Measurements from ENCODE around the gene KIF16B.
"Not testable (repeated sequence)": the region's sequence is repeated elsewhere in the genome, so short reads cannot be mapped to it uniquely, and the experiment has no call there.

The KIF16B gene

DNA sequence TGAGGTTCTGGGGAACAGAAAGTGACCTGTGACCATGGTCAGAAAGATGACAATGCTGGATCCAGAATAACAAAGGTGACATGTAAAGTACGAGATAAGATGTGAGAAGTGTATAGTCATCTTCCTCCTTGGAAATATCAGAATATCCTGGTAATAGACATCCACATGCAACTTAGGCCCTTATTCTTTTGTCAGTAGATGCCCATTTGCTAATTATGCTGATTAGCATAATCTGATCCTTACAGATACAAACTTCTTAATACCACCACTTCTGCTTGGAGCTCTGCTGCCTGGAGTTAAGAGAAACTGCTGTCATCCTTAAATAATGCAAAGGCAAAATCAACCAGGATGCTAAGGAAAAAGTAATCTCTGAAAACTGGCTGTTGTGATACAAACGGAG, 91.3 kb downstream of the KIF16B start:
- DNase-seq (ENCODE audit: low read depth in 2 of 2) = no peak

DNA sequence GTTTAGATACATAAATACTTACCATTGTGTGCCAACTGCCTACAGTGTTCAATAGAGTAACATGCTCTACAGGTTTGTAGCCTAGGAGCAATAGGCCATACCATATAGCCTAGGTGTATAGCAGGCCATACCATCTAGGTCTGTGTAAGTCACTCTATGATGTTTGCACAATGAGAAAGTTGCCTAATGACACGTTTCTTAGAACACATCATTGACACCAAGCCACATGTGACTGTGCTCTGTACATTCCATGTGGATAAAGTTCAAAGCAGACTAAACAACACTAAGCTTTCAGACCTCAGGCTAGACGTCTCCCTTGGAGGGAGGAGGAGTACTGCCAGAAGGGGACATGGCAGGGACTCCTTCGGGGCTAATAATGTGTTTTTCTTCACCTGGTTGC, 93.6 kb downstream of the KIF16B start:
- DNase-seq (ENCODE audit: low read depth in 2 of 2) = no peak

DNA sequence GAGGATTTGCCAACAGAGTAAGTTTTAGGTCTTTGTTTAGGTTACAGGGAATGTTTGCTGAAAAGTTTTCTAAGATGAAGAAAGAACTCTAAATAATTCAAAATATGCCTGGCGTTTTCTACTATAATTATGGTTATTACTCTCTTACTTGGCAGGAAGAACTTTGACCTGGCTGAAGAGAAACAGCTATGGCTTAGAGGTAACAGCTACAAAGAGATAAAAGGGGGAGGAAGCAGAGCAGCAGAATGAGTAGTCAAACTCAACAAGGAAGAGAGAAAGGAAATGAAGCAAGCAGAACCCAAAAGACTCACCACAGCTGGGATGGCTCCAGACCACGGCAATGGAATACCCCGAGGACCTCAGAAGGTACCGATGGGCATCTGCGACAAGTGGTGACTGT, 95.6 kb downstream of the KIF16B start:
- no peak for DNase-seq (ENCODE audit: low read depth in 2 of 2)

DNA sequence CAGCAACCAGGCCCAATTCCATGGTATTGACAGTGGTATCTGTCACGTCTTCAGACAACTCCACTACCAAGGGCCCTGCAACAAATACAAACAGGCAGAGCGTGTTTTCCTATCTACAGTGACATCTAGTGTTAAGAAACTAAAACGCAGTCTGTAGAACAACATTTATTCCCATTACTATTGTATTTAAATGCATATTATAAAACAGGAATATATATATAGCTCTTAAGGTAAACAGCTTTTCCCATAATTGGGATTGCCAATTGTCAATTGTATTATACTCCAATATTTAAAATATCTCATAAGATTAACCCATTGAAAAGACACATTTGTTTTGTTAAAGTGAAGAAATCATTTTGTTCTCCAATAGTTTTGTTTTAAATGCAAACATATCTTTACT, 97.2 kb downstream of the KIF16B start:
- DNase-seq (ENCODE audit: low read depth in 2 of 2) = no peak

DNA sequence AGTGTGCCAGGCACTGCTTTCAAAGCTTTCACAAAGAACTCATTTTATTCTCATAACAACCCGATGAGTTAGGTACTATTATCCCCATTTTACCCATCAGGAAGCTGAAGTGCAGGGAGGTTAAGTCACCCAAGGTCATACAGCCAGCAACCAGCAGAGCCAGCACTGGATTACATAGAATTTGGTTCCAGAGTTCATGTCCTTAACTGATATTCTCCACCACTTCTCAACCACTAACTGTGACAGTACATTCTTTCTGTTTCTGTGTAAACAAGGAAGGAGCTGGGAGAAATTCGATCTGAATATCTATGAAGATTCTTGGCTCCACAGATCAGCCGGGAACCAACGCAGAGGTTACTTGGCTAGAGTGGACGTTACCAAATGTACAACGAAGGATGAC, 98.0 kb downstream of the KIF16B start:
- DNase-seq (ENCODE audit: low read depth in 2 of 2) = no peak

DNA sequence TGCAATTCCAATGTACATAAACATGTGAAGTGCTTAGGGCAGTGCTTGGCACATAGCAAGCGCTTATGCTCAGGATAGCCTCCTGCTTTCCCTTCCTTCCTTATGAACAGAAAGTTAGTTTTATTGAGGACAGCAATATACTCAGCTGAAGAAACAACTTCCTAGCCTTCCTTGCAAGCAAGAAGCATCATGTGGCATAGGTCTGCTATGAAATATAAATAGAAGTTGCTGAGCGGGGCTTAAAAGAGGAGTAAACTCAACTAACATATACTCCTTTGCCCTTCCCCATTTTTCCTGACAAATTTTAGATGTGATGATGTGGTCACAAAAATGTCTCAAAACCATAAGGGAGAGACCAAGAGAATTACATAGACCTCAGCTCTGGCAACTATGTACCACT, 98.9 kb downstream of the KIF16B start:
- no peak for DNase-seq (ENCODE audit: low read depth in 2 of 2)

DNA sequence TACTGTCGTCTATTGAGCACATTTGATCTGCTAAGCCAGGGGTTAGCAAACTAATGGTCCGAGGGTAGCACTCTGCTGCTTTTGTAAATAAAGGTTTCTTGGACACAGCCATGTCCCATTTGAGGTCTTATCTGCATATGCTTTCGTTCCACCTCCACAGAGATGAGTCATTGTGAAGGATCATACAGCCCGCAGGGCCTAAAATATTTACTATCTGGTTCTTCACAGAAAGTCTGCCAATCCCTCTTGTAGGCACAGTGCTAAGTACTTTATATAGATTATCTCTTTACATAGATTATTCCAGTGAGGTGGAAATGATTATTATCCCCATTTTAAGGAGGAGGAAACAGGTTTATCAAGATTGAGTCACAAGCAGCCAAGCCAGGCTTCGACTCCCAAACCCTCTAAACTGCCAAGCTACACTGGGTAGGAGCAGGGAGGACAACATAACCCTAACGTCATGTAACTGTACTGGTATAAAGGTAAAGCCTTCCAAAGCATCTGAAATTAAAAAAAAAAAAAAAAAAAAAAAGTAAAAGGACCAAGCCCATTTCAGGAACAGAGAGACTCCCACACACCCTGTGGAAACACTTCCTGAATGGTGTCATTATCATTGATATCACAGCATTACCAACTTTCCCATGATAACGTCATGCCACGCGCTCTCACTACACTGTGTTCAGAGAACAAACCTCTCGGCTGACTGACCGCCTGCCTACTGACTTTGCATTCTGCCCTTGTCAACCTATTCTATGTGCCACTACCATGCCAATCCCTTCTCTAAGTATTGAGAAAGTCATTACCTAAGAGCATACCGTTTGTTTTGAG, 101.0 kb downstream of the KIF16B start:
- DNase-seq (ENCODE audit: low read depth in 2 of 2) = no peak

DNA sequence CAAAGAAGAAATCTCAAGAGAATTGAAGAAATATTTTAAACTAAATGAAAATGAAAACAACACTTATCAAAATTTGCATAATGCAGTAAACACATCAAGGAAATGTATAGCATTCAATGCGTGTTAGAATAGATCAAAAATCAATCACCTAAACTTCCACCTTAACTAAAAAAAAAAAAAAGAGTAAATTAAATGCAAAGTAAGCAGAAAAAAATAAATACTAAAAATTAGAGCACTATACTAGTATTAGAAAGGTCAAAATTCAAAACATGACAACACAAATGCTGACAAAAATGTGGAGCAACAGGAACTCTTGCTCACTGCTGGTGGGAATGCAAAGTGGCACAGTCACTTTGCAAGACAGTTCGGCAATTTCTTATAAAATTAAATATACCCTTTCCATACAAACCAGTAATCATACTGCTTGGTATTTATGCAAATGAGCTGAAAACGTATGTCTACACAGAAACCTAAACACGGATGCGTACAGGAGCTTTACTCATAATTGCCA, 103.8 kb downstream of the KIF16B start:
- no peak for DNase-seq (ENCODE audit: low read depth in 2 of 2)

DNA sequence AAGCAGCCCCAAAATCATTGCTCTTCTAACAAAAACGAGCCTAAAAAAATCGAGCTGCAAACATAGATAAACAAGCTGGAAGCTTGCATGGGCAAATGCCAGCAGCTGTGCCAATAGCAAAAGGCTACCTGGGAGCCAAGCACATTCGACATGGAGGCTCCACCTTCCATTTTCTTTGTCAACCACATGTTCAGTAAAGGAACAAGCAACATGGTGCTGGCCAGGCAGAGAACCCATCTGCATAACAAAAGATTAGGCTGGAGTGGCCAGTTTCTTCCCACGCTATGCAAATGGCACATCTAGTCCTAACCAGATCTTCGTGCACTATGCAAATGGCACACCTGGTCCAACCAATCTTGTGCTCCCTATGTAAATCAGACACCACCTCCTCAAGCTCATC, 110.5 kb downstream of the KIF16B start:
- no peak for DNase-seq (ENCODE audit: low read depth in 2 of 2)

DNA sequence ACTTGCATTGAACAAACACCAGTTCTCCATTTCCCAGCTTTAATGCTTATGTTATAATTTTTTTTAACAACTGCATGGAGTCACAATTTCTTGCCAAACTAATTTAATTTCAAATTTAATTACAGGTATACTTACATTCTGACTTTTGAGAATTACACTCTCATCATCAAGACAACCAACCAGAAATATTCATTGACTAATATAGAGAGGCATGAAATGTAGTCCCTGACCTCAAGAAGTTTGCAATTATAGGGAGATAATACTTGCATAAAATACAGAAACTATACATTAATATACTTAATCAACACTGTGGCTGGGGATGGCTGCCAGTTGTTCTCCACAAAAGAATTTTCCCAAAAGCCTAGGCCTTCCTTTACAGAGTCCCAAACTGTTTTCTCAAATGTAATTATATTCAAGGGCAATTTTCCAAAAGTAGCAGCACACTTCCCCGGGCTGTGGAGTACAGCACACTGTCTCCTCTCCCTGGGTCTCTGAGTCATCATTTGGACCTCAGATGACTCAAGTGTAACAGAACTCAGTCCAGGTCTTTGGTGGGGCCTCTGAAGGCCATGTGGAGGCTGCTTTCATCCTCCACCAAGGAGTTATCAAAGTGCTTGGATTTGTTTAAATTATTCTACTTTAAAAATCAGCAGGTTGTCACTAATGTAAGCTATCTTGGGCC, 114.1 kb downstream of the KIF16B start:
- DNase-seq (ENCODE audit: low read depth in 2 of 2) = no peak

DNA sequence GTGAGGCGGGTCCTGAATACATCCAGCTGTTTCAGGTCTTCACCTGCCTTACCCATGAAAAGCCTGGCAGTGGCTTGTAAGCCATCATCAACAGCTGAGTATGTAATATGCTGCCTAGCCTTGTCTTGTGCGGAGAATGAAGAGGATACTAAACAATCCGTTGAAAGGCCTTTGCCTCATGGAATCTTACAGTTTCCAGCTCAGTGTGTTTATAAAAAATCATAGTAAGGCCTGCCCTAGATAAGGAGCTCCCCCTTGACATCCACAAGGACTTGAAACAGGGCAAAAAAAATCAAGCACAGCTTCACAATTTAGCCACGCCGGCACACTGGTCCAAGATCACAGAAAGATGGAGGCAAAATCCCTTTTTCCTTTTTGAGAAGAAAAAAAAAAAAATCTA, 115.7 kb downstream of the KIF16B start:
- DNase-seq (ENCODE audit: low read depth in 2 of 2) = no peak

DNA sequence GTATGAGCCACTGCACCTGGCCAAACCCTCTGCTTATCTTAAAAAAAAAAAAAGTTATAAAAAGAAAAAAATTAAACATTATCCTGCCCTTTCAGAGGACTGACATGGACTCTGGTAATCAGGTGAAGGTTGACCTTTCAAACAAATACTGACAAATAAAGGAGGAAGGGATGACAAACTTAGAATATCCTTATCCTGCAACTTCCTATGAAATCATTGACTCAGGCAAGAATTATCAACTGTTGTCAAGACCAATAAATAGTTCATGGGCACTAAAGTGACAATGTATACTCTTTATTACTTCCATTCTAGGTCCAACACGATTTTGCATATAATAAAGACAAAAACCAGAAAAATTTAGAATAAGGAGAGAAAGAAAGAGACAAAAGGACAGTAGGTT, 117.9 kb downstream of the KIF16B start:
- DNase-seq (ENCODE audit: low read depth in 2 of 2) = no peak

DNA sequence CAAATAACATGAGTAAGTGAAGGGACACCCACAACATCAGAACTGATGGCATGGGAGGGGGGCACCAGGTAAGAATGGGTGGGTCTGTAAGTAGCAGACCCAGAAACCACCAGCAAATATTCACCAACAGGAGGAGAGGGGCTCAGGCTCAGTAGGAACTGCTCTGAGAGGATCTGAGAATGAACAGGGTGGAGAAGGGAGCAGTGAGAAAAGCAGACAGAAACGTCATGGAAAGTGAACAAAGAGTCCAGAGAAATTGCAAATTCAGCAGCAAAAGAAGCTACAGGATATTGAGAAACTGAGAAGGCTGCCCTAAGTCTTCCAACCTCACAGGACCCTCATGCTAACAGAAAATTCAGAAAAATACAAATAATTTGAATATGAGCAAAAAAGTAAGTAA, 121.3 kb downstream of the KIF16B start:
- DNase-seq (ENCODE audit: low read depth in 2 of 2) = no peak

DNA sequence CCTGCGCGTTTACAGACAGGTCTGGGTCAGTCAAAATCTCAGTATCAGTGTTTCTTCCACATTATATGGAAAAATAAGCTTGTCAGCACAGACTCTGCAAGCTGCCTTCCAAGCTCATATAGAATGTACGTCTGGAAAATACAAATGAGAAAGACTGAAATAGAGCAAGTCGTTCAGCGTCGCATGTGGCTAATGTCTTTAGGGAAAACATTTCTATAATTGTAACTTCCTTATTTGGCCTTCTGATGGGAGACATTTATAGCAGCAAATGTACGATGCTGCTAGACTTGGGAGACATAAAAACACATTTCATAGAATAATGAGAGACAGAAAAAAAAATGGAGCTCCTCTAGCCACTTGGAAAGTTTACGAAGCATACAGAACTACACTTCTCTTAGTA, 122.2 kb downstream of the KIF16B start:
- DNase-seq (ENCODE audit: low read depth in 2 of 2) = no peak

DNA sequence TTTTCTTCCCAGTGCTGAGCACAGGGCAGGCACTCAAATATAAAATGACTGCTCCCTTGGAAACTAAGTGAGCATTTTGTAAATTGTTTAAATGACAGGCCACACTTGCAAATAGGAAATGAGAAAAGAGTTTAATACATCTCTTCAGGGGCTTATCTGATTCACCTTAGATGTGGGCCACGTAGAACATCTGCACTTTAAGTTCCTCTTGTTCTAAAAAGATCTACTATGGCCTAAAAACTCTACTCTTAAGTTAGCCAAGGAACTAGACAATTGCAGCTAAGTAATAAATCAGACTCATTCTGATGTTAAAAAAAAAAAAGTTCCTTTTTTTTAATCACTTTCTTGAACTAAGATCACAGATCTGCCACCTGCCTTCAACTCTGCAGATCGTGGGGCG, 126.3 kb downstream of the KIF16B start:
- no peak for DNase-seq (ENCODE audit: low read depth in 2 of 2)

DNA sequence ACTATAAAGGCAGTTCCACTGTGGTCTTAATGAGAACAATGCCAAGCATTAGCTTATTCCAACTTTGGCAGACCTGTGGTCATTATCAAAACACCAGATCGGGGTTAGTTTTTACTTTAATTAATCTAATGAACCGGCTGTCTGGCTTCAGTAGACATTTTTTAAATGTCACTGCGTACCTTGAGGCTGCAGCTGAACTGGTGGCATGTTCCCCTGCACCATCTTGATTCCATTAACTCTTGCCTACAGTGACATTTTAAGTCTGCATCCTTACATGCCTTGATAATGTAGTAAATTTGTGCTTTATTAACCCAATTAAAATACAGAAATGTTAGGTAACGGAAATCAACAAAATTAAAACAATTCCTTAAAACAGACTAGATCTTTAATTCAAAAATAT, 127.0 kb downstream of the KIF16B start:
- DNase-seq (ENCODE audit: low read depth in 2 of 2) = no peak

DNA sequence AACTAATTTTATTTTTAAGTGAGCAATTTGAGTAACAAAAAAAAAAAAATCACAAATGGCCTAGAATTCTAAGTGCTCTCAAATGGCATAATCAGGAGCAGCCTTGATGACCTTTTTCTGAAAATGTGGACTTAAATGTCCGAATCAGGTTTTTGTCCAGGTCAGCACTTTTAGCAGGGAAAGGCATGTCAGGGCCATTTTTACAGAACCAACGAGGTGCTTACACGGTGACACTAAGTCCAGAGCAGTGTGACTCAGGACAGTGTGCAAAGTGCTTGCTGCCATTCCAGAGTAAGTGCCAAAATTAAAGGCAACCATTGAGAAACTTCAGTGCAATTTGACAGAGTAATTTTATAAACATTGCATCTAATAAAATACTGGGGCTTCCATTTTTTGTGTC, 127.8 kb downstream of the KIF16B start:
- DNase-seq (ENCODE audit: low read depth in 2 of 2) = no peak

DNA sequence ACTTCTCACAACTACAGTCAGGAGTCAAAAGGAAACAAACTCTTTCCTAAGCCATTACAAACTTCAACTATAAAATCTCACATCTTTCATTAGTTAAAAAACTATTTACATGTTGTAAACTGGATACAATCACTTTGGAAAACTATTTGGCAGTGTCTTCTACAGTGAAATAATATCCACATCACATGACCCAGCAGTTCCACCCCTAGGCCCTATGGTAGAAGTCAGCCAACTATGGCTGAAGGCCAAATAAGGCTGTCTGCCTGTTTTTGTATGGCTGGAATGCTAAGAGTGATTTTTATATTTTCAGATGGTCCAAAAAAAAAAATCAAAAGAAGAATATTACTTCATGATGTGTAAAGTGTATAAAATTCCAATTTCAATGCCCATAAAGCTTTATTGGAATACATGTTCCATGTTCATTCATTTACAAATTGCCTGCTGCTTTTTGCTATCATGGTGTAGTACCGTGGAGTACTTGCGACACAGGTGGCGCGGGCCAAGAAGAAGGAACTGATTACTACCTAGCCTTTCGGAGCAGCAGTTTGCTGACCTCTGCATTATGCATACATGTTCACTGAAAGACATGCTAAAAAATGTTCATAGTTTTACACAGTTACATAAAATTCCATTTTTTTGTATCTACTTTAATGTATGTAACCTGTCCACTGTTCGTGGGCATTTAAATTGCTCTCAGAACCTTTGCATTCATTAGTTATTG, 129.0 kb downstream of the KIF16B start:
- DNase-seq (ENCODE audit: low read depth in 2 of 2) = no peak

DNA sequence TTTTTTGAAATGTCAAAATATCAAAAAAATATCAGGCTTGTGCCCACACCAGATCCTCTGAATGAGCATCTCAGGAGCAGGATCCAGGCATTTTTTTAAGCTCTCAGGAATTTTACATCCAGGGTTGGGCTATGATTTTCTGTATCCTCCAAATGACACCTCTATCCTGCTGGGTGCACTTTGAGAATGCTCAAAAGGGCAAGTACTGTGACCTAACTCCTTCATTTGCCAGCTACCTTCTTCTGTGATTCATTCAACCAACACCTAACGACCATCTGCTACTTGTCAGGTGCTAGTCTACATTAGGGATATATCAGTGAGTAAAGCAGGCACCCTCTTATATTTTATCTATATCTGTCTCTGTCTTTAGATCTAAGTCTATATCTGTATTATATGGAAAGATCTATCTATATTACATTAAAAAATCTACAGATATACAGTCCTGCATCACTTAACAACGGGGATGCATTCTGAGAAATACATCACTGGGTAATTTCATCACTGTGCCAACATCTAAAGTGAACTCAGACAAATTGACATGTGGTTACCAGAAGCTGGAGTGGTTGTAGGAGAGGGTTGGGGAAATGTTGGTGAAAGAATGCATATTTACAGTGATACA, 131.6 kb downstream of the KIF16B start:
- no peak for DNase-seq (ENCODE audit: low read depth in 2 of 2)

DNA sequence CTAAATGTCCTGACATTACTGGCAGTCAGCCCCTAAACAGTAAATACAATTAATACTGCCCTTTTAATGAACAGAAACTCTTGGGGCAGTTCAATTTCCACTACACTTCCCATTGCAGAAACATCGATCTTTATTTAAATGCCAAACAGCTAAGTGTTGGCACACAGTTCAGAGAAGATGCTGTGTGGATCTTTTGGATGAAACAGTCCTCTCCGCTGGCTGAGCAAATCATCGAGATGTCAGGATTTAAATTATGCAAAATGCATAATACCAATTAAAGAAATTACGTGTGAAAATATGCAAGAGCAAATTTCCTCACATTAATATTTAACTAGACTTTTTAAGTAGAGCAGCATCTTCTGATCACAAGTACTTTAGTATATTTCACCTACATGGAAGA, 132.6 kb downstream of the KIF16B start:
- no peak for DNase-seq (ENCODE audit: low read depth in 2 of 2)

DNA sequence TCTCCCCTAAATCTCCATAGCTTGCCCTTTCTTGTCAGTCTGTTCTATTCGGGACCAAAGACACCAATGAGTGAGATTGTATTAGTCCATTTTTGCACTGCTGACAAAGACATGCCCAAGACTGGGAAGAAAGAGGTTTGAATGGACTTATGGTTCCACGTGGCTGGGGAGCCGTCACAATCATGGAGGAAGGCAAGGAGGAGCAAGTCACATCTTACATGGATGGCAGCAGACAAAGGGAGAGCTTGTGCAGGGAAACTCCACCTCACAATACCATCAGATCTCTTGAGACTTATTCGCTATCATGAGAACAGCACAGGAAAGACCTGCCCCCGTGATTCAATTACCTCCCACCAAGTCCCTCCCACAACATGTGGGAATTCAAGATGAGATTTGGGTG, 133.7 kb downstream of the KIF16B start:
- DNase-seq (ENCODE audit: low read depth in 2 of 2) = not testable (repeated sequence)

DNA sequence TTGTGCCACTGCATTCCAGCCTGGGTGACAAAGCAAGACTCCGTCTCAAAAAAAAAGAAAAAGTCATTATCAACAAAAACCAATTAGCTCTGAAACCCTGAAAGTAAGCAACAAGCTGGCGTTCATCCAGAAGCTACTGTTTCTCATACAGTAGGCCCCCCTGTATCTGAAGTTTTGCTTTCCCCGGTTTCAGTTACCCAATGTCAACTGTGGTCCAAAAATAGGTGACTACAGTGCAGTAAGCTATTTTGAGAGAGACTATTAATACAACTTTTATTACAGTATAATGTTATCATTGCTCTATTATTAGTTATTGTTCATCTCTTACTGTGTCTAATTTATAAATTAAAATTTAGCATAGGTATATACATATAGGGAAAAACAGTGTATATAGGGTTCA, 135.1 kb downstream of the KIF16B start:
- DNase-seq (ENCODE audit: low read depth in 2 of 2) = no peak
